Retinal pigment epithelial cell (primary cell): ENCODE results near the gene CD34.

ENCODE experiments used
- DNase-seq: peaks from one replicate; pipeline ENCODE4 v3.0.0-alpha.2; 2010; ENCODE audit warnings: low read depth
- H3K4me3 ChIP-seq: 2 replicates; pipeline ENCODE4 v1.5.1; 2011; ENCODE audit warnings: mild to moderate bottlenecking, low read length, control low read depth, moderate library complexity
- TF ChIP-seq, protein P1 (sequence below): conservative IDR thresholded peaks from 2 replicates; pipeline ENCODE4 v1.5.1; 2011; ENCODE audit warnings: low read depth, low read length, control low read depth, inconsistent platforms

The CD34 gene

DNA sequence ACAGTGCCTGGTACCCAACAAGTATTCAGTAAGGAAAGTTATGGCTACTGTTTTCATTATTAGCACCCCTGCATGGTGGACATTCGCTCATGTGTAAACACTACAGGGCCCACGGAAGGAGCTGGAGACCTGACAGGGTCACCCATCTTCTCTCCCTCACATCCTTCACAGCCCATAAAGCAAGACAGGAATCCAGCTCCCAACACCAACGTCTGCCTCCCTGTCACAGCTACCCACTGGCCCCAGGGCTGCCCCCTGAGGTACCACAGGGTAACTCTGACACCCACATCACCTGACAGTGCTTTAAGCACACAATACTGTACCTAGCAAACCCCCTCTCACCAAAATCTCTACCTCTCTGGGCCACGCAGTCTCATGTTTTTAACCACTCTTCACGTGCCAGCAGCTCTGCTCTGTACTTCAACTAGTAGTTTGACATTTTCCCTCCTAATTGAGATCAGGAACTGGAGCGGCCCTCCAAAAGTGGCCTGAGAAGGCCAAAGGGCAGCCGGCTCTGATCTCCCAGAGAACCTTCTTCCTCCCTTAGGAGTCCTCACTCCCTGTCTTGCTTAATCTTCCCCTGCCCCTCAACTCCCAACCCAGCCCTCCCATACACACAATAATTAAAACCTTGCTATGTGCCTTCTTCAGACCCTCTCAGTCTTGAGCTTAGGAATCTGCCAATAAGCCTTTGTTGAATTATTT is 76.8 kb downstream of the CD34 start:
- H3K4me3 ChIP-seq = no peak overlapping the region
- TF ChIP-seq, protein P1, sequence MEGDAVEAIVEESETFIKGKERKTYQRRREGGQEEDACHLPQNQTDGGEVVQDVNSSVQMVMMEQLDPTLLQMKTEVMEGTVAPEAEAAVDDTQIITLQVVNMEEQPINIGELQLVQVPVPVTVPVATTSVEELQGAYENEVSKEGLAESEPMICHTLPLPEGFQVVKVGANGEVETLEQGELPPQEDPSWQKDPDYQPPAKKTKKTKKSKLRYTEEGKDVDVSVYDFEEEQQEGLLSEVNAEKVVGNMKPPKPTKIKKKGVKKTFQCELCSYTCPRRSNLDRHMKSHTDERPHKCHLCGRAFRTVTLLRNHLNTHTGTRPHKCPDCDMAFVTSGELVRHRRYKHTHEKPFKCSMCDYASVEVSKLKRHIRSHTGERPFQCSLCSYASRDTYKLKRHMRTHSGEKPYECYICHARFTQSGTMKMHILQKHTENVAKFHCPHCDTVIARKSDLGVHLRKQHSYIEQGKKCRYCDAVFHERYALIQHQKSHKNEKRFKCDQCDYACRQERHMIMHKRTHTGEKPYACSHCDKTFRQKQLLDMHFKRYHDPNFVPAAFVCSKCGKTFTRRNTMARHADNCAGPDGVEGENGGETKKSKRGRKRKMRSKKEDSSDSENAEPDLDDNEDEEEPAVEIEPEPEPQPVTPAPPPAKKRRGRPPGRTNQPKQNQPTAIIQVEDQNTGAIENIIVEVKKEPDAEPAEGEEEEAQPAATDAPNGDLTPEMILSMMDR = no peak
- DNase-seq = no peak

DNA sequence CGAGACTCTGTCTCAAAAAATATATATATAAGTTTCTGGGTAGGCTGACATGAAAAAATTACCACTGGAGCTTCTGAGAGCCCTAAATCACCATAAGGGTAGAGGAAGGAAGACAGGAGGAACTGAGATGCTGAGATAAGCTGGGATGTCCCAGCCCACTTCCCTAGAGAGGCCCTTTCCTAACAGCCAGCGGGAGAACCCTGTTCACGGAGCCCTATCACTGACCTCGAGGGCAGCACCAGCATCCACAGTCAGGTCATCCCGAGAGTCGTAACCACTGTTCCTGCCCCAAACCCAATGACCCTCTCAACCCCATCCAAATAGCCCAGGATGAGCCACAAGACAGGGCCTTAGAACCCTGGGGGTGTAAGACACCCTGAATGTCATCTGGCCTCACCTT is 77.5 kb downstream of the CD34 start:
- H3K4me3 ChIP-seq = no peak overlapping the region

DNA sequence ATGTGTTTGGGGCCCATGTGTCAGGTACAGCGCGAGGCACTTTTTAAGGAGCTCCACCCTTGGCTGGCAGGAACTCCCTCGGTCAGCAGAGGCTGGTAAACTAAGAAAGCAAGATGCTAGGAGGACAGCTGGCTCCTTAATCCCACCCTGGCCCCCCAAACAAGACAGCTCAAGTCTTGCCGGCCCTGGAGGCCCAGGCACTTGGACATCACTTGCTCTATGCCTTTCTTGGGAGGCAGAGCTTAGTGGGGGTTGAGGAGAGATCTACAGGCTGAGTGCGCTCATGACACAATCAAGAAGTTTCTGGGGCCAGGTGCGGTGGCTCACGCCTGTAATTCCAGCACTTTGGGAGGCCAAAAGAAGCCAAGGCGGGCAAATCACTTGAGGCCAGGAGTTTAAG is 78.1 kb downstream of the CD34 start:
- H3K4me3 ChIP-seq = no peak overlapping the region
- TF ChIP-seq, protein P1 = no peak
- DNase-seq = no peak

More for the DNA sequence above, 77.5 kb downstream of the CD34 start:
- TF ChIP-seq, protein P1 = no peak
- no peak for DNase-seq

DNA sequence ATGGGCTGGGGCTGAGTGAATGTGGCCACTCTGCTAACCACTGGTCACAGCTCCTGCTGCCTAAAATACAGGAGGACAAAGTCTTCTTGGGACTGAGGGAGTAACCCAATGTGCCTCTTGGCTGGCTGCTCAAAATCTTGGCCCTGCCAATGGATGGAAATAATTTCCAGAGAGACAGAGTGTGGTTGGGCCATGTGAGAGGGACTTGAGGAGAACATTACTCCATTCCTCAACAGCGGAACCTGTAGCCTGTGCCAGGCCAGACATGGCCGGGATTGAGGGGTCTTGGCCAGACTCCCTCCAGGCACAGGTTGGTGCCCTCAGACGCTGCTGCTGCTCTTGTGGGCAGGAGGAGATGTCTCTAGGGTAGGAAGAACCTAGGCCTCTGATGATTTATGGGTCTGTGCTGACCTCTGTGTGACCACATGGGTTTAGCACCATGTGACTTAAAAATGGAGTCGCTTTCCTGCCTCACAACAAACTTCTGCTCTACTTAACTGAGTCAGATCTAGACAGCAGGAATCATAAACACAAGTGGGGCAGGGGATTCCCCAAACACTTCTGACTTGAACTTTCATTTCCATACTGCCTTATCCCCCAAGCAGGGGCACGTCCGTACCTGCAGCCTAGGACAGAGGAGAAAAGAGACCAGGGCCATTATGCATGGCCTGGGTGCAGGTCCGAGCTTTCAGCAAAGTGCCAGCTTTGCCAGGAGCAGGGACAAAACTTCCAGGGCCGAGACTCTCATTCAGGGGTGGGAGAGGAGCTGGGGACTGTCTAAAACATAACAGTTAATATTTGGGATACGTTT is 79.2 kb downstream of the CD34 start:
- no peak overlapping the region for H3K4me3 ChIP-seq
- DNase-seq = no peak

More for the DNA sequence above, 79.2 kb downstream of the CD34 start:
- TF ChIP-seq, protein P1 = no peak
